ENCODE results near the gene TMTC2. TPM values are rescaled to one million over a fixed set of nuclear protein-coding genes. Genes with fewer than 3 reads are reported as not detected.
A peak's percentile ranks its signal among the peaks of the same experiment; 100 is the strongest.
"Not testable (repeated sequence)": the region's sequence is repeated elsewhere in the genome, so short reads cannot be mapped to it uniquely, and the experiment has no call there.

The TMTC2 gene
- total RNA-seq, 1 donor from 2014 or later = 25.5 TPM

- intact Hi-C loops (cut with DNase I) = no loop called here
- DNase-seq (ENCODE audit: low spot score) (no peak), ATAC-seq (no peak)
Observed at GRCh38 chr12:82760423-82760822, 73.7 kb downstream of the TMTC2 start.

- intact Hi-C loops (cut with DNase I); DNase-seq (ENCODE audit: low spot score); ATAC-seq: not testable (repeated sequence)
Observed at GRCh38 chr12:82765206-82765605, 78.5 kb downstream of the TMTC2 start.

- intact Hi-C loops (cut with DNase I) = no loop called here
- no peak for DNase-seq (ENCODE audit: low spot score)
- ATAC-seq = no peak
Observed at GRCh38 chr12:82765971-82766705, 79.4 kb downstream of the TMTC2 start.

- intact Hi-C loops (cut with DNase I) = no loop called here
- DNase-seq (ENCODE audit: low spot score) = no peak
- ATAC-seq = no peak
Observed at GRCh38 chr12:82774666-82775065, 88.0 kb downstream of the TMTC2 start.

- ATAC-seq (no peak), DNase-seq (ENCODE audit: low spot score) (no peak)
- intact Hi-C loops (cut with DNase I) = no loop called here
Observed at GRCh38 chr12:82780517-82780916, 93.8 kb downstream of the TMTC2 start.

- intact Hi-C loops (cut with DNase I) = no loop called here
- peak; percentile 90 for ATAC-seq
- DNase-seq (ENCODE audit: low spot score) = no peak
Observed at GRCh38 chr12:82781309-82781997, 94.7 kb downstream of the TMTC2 start.

GRCh38 chr12:82783435-82783834 lies 96.7 kb downstream of the TMTC2 start:
- ATAC-seq = no peak
- intact Hi-C loops (cut with DNase I) = no loop called here
- no peak for DNase-seq (ENCODE audit: low spot score)

- DNase-seq (ENCODE audit: low spot score) (no peak), ATAC-seq (no peak)
- intact Hi-C loops (cut with DNase I) = no loop called here
Observed at GRCh38 chr12:82787016-82787415, 100.3 kb downstream of the TMTC2 start.

GRCh38 chr12:82788594-82788993 lies 101.9 kb downstream of the TMTC2 start:
- intact Hi-C loops (cut with DNase I) = no loop called here
- no peak for DNase-seq (ENCODE audit: low spot score)
- ATAC-seq = no peak

- intact Hi-C loops (cut with DNase I) = no loop called here
- DNase-seq (ENCODE audit: low spot score) (no peak), ATAC-seq (no peak)
Observed at GRCh38 chr12:82789674-82790073, 103.0 kb downstream of the TMTC2 start.

- ATAC-seq = no peak
- intact Hi-C loops (cut with DNase I) = no loop called here
- DNase-seq (ENCODE audit: low spot score) = no peak
Observed at GRCh38 chr12:82793751-82794281, 107.1 kb downstream of the TMTC2 start.

- intact Hi-C loops (cut with DNase I) = no loop called here
- ATAC-seq = no peak
- no peak for DNase-seq (ENCODE audit: low spot score)
Observed at GRCh38 chr12:82797480-82797879, 110.8 kb downstream of the TMTC2 start.

GRCh38 chr12:82800185-82800584 lies 113.5 kb downstream of the TMTC2 start:
- intact Hi-C loops (cut with DNase I) = no loop called here
- ATAC-seq (no peak), DNase-seq (ENCODE audit: low spot score) (no peak)

- DNase-seq (ENCODE audit: low spot score) (no peak), ATAC-seq (no peak)
- intact Hi-C loops (cut with DNase I) = no loop called here
Observed at GRCh38 chr12:82801951-82802610, 115.4 kb downstream of the TMTC2 start.

- ATAC-seq = no peak
- no peak for DNase-seq (ENCODE audit: low spot score)
- intact Hi-C loops (cut with DNase I) = no loop called here
Observed at GRCh38 chr12:82803201-82803600, 116.5 kb downstream of the TMTC2 start.

GRCh38 chr12:82804601-82805000 lies 117.9 kb downstream of the TMTC2 start:
- ATAC-seq (no peak), DNase-seq (ENCODE audit: low spot score) (no peak)
- intact Hi-C loops (cut with DNase I) = no loop called here

- ATAC-seq; DNase-seq (ENCODE audit: low spot score); intact Hi-C loops (cut with DNase I): not testable (repeated sequence)
Observed at GRCh38 chr12:82805004-82805403, 118.3 kb downstream of the TMTC2 start.

- ATAC-seq = no peak
- no peak for DNase-seq (ENCODE audit: low spot score)
- intact Hi-C loops (cut with DNase I) = no loop called here
Observed at GRCh38 chr12:82805812-82806497, 119.2 kb downstream of the TMTC2 start.

GRCh38 chr12:82807132-82807737 lies 120.5 kb downstream of the TMTC2 start:
- intact Hi-C loops (cut with DNase I) = no loop called here
- ATAC-seq (no peak), DNase-seq (ENCODE audit: low spot score) (no peak)

Measured in sciatic nerve (tissue), 2 donors.